ENCODE data around the gene CDK5RAP2.

Gene CDK5RAP2

GRCh38 chr9:120395376-120395775 is 184.6 kb downstream of the CDK5RAP2 start:
- DNase-seq: no peak

GRCh38 chr9:120394058-120394669 is 185.8 kb downstream of the CDK5RAP2 start:
- DNase-seq: no peak

- no peak for DNase-seq
These were observed 186.4 kb downstream of the CDK5RAP2 start for GRCh38 chr9:120393386-120394057.

GRCh38 chr9:120392711-120393110 is 187.3 kb downstream of the CDK5RAP2 start:
- no peak for DNase-seq

GRCh38 chr9:120392245-120392644 is 187.7 kb downstream of the CDK5RAP2 start:
- DNase-seq: no peak

- no peak for DNase-seq
These were observed 188.3 kb downstream of the CDK5RAP2 start for GRCh38 chr9:120391691-120392090.

- DNase-seq: no peak
These were observed 189.3 kb downstream of the CDK5RAP2 start for GRCh38 chr9:120390637-120391190.

GRCh38 chr9:120389867-120390266 is 190.1 kb downstream of the CDK5RAP2 start:
- no peak for DNase-seq

GRCh38 chr9:120389300-120389699 is 190.7 kb downstream of the CDK5RAP2 start:
- no peak for DNase-seq

GRCh38 chr9:120388003-120388855 is 191.7 kb downstream of the CDK5RAP2 start:
- DNase-seq: no peak

GRCh38 chr9:120387257-120388002 is 192.5 kb downstream of the CDK5RAP2 start:
- DNase-seq: no peak

- no peak for DNase-seq
These were observed 193.4 kb downstream of the CDK5RAP2 start for GRCh38 chr9:120386390-120387131.

- no peak for DNase-seq
These were observed 194.2 kb downstream of the CDK5RAP2 start for GRCh38 chr9:120385606-120386389.

- no peak for DNase-seq
These were observed 195.1 kb downstream of the CDK5RAP2 start for GRCh38 chr9:120384925-120385272.

- DNase-seq: no peak
These were observed 195.7 kb downstream of the CDK5RAP2 start for GRCh38 chr9:120383999-120384924.

- no peak for DNase-seq
These were observed 196.4 kb downstream of the CDK5RAP2 start for GRCh38 chr9:120383611-120383998.

- no peak for DNase-seq
These were observed 197.5 kb downstream of the CDK5RAP2 start for GRCh38 chr9:120382453-120382852.

GRCh38 chr9:120381839-120382238 is 198.1 kb downstream of the CDK5RAP2 start:
- no peak for DNase-seq

GRCh38 chr9:120379611-120380010 is 200.4 kb downstream of the CDK5RAP2 start:
- DNase-seq: no peak

GRCh38 chr9:120378680-120379079 is 201.3 kb downstream of the CDK5RAP2 start:
- no peak for DNase-seq

Measured in activated CD4-positive, CD25-positive, alpha-beta regulatory T cell treated with anti-CD3 and anti-CD28 coated beads, Interleukin-2, amount 50 U/mL, for 72 hours (primary cell).